SJSA1 (cell line): ENCODE results near the gene DHX15. TPM values are rescaled to one million over a fixed set of nuclear protein-coding genes. Genes with fewer than 3 reads are reported as not detected.

Experiments
- total RNA-seq: library from RNA; depleted of rRNA; stranded (reverse); fragments of >200 nt; shearing (Covaris generic); gene quantifications from 2 replicates; pipeline ENCODE4 v1.2.3, GENCODE V29; 2014; rRNA removed

Gene DHX15
- total RNA-seq, 1 experiment from 2014 or later = 127 TPM

Other genes starting within 250 kb of the DHX15 start
- 1.7 and 2.0 TPM in 2 replicates for gene SOD3, start 211.0 kb upstream of the DHX15 start, total RNA-seq